Liver (tissue), 9 donors: Measurements from ENCODE around the gene RNASE7. TPM values are rescaled to one million over a fixed set of nuclear protein-coding genes. Genes with fewer than 3 reads are reported as not detected.

Source experiments
- DNase-seq: peaks from one replicate; pipeline ENCODE4 v3.0.0-alpha.2; 2017; ENCODE audit warnings: low spot score
- H3K27ac ChIP-seq, 2 donors: one replicate each; pipeline ENCODE4 v1.7.0; 2013; ENCODE audit warnings: inconsistent platforms in 2 of 2, low read length in 2 of 2, control low read depth in 1 of 2, low read depth in 1 of 2, mild to moderate bottlenecking in 1 of 2
- H3K27me3 ChIP-seq, 4 donors: one replicate each; pipeline versions ENCODE4 v1.6.1 to v1.7.0; 2013; ENCODE audit warnings: low read length in 3 of 4, inconsistent platforms in 1 of 4, mild to moderate bottlenecking in 1 of 4, moderate library complexity in 1 of 4; ENCODE audit not compliant: control insufficient read depth in 4 of 4, insufficient read depth in 4 of 4
- H3K36me3 ChIP-seq, 4 donors: one replicate each; pipeline versions ENCODE4 v1.6.1 to v1.7.0; 2013; ENCODE audit warnings: low read length in 3 of 4, mild to moderate bottlenecking in 3 of 4, low read depth in 1 of 4, moderate library complexity in 1 of 4; ENCODE audit not compliant: control insufficient read depth in 4 of 4, insufficient read depth in 3 of 4
- H3K4me1 ChIP-seq, 4 donors: one replicate each; pipeline versions ENCODE4 v1.6.1 to v1.7.0; 2013; ENCODE audit warnings: low read length in 3 of 4, mild to moderate bottlenecking in 3 of 4, moderate library complexity in 1 of 4; ENCODE audit not compliant: control insufficient read depth in 4 of 4, insufficient read depth in 4 of 4
- H3K4me3 ChIP-seq, 3 donors: one replicate each; pipeline versions ENCODE4 v1.6.1 to v1.7.0; 2013; ENCODE audit warnings: low read length in 3 of 3, control low read depth in 1 of 3, low read depth in 1 of 3, mild to moderate bottlenecking in 1 of 3
- H3K9ac ChIP-seq, 2 donors: one replicate each; pipeline ENCODE4 v1.7.0; 2013; ENCODE audit warnings: low read length in 2 of 2, mild to moderate bottlenecking in 2 of 2, moderate library complexity in 2 of 2, control low read depth in 1 of 2, low read depth in 1 of 2
- H3K9me3 ChIP-seq, 4 donors: one replicate each; pipeline versions ENCODE4 v1.6.1 to v1.7.0; 2013; ENCODE audit warnings: low read length in 3 of 4; ENCODE audit not compliant: control insufficient read depth in 4 of 4
- CTCF ChIP-seq: fragments of 150-350 bp; IDR thresholded peaks from 2 replicates; pipeline ENCODE4 v1.5.1; 2017; ENCODE audit warnings: improper control_type of control experiment, low read depth, low read length; ENCODE audit not compliant: missing input control
- EGR1 ChIP-seq, 2 donors: IDR thresholded peaks; 2 replicates each; pipeline ENCODE4 v1.6.1; 2016 to 2018; ENCODE audit warnings: antibody characterized with exemption in 2 of 2, low read depth in 2 of 2
- FOXA1 ChIP-seq: IDR thresholded peaks from 2 replicates; pipeline ENCODE4 v1.6.1; 2016; ENCODE audit warnings: antibody characterized with exemption
- FOXA2 ChIP-seq: IDR thresholded peaks from 2 replicates; pipeline ENCODE4 v1.6.1; 2016; ENCODE audit warnings: antibody characterized with exemption
- GABPA ChIP-seq, 2 donors: IDR thresholded peaks in 1 of 2; conservative IDR thresholded peaks in 1 of 2; 2 replicates each; pipeline ENCODE4 v1.6.1; 2016; ENCODE audit warnings: antibody characterized with exemption in 2 of 2, mild to moderate bottlenecking in 1 of 2, moderate library complexity in 1 of 2
- HNF4A ChIP-seq, 2 donors: conservative IDR thresholded peaks; 2 replicates each; pipeline ENCODE4 v1.6.1; 2016; ENCODE audit warnings: antibody characterized with exemption in 2 of 2, mild to moderate bottlenecking in 2 of 2
- HNF4G ChIP-seq: IDR thresholded peaks from 2 replicates; pipeline ENCODE4 v1.6.1; 2016; ENCODE audit warnings: antibody characterized with exemption
- JUND ChIP-seq, 2 donors: IDR thresholded peaks; 2 replicates each; pipeline ENCODE4 v1.6.1; 2016; ENCODE audit warnings: antibody characterized with exemption in 2 of 2
- MAX ChIP-seq: IDR thresholded peaks from 2 replicates; pipeline ENCODE4 v1.6.1; 2016; ENCODE audit warnings: antibody characterized with exemption
- NR2F2 ChIP-seq: IDR thresholded peaks from 2 replicates; pipeline ENCODE4 v1.6.1; 2016; ENCODE audit warnings: antibody characterized with exemption
- RAD21 ChIP-seq, 2 donors: IDR thresholded peaks; 2 replicates each; pipeline ENCODE4 v1.6.1; 2016; ENCODE audit warnings: antibody characterized with exemption in 2 of 2, mild to moderate bottlenecking in 2 of 2
- RXRA ChIP-seq, 2 donors: IDR thresholded peaks; 2 replicates each; pipeline ENCODE4 v1.6.1; 2017 to 2018; ENCODE audit warnings: antibody characterized with exemption in 2 of 2, mild to moderate bottlenecking in 1 of 2
- SP1 ChIP-seq: IDR thresholded peaks from 2 replicates; pipeline ENCODE4 v1.6.1; 2018; ENCODE audit warnings: antibody characterized with exemption, mild to moderate bottlenecking
- TAF1 ChIP-seq: conservative IDR thresholded peaks from 2 replicates; pipeline ENCODE4 v1.6.1; 2016; ENCODE audit warnings: antibody characterized with exemption, mild to moderate bottlenecking
- YY1 ChIP-seq: IDR thresholded peaks from 2 replicates; pipeline ENCODE4 v1.6.1; 2016; ENCODE audit warnings: antibody characterized with exemption, mild to moderate bottlenecking
- WGBS: extraction: QIAGEN DNeasy Blood & Tissue Kit; methylation state at CpG from one replicate; pipeline ENCODE4 v1.1.7; 2013; 5-methylcytosine and 5-hydroxymethylcytosine counted together
- polyA plus RNA-seq, 2 donors: library from polyadenylated mRNA; stranded (reverse) in 1 of 2; unstranded in 1 of 2; fragments of 200-250 nt in 1 of 2; fragments of >200 nt in 1 of 2; fragmentation: Nextera tagmentation in 1 of 2; extraction: Ambion mirVana in 1 of 2; gene quantifications; one replicate each; pipeline versions ENCODE4 v1.2.1 to v1.2.3, GENCODE V29; 2013 to 2015
- total RNA-seq, 2 donors: library from RNA; depleted of rRNA; stranded (reverse); fragments of >200 nt; gene quantifications; one replicate each; pipeline ENCODE4 v1.2.3, GENCODE V29; 2014
- TF ChIP-seq, protein P1 (sequence below): IDR thresholded peaks from 2 replicates; pipeline ENCODE4 v1.6.1; 2016; ENCODE audit warnings: antibody characterized with exemption, mild to moderate bottlenecking
- TF ChIP-seq, protein P2 (sequence below): IDR thresholded peaks from 2 replicates; pipeline ENCODE4 v1.6.1; 2016; ENCODE audit warnings: antibody characterized with exemption
- TF ChIP-seq, protein P3 (sequence below): IDR thresholded peaks from 2 replicates; pipeline ENCODE4 v1.6.1; 2016; ENCODE audit warnings: antibody characterized with exemption
- donor health status: healthy.
- donor health status: healthy.
- donor health status: healthy.
- donor health status: healthy.
- donor health status: healthy.

The RNASE7 gene
- total and polyA plus RNA-seq, 4 donors: 0.11 to 0.33 (median 0.12) TPM; not detected in 1

GRCh38 chr14:21047378-21047781 lies 5.2 kb downstream of the RNASE7 start:
- no peak for DNase-seq
- TF ChIP-seq, protein P1, sequence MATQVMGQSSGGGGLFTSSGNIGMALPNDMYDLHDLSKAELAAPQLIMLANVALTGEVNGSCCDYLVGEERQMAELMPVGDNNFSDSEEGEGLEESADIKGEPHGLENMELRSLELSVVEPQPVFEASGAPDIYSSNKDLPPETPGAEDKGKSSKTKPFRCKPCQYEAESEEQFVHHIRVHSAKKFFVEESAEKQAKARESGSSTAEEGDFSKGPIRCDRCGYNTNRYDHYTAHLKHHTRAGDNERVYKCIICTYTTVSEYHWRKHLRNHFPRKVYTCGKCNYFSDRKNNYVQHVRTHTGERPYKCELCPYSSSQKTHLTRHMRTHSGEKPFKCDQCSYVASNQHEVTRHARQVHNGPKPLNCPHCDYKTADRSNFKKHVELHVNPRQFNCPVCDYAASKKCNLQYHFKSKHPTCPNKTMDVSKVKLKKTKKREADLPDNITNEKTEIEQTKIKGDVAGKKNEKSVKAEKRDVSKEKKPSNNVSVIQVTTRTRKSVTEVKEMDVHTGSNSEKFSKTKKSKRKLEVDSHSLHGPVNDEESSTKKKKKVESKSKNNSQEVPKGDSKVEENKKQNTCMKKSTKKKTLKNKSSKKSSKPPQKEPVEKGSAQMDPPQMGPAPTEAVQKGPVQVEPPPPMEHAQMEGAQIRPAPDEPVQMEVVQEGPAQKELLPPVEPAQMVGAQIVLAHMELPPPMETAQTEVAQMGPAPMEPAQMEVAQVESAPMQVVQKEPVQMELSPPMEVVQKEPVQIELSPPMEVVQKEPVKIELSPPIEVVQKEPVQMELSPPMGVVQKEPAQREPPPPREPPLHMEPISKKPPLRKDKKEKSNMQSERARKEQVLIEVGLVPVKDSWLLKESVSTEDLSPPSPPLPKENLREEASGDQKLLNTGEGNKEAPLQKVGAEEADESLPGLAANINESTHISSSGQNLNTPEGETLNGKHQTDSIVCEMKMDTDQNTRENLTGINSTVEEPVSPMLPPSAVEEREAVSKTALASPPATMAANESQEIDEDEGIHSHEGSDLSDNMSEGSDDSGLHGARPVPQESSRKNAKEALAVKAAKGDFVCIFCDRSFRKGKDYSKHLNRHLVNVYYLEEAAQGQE: no peak
- TF ChIP-seq GABPA (IDR thresholded peaks at IDR 0.05 in 1 of 2, conservative IDR thresholded peaks at IDR 0.05 in 1 of 2) (no peak), RAD21 (IDR thresholded peaks at IDR 0.05) (peak; percentile 7 to 27), SP1 (peak; percentile 50), EGR1 (IDR thresholded peaks at IDR 0.05; ENCODE audit: low read depth in 2 of 2) (no peak), HNF4A (conservative IDR thresholded peaks at IDR 0.05) (peak; percentile 54 to 67), FOXA1 (no peak), CTCF (no peak), TAF1 (no peak), FOXA2 (no peak), YY1 (peak; percentile 16), NR2F2 (no peak), RXRA (IDR thresholded peaks at IDR 0.05) (peak; percentile 69 to 77), HNF4G (no peak), JUND (IDR thresholded peaks at IDR 0.05) (peak in 1 of 2 donors; percentile 71), MAX (peak; percentile 61)
- TF ChIP-seq, protein P2, sequence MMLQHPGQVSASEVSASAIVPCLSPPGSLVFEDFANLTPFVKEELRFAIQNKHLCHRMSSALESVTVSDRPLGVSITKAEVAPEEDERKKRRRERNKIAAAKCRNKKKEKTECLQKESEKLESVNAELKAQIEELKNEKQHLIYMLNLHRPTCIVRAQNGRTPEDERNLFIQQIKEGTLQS: peak; percentile 35
- TF ChIP-seq, protein P3, sequence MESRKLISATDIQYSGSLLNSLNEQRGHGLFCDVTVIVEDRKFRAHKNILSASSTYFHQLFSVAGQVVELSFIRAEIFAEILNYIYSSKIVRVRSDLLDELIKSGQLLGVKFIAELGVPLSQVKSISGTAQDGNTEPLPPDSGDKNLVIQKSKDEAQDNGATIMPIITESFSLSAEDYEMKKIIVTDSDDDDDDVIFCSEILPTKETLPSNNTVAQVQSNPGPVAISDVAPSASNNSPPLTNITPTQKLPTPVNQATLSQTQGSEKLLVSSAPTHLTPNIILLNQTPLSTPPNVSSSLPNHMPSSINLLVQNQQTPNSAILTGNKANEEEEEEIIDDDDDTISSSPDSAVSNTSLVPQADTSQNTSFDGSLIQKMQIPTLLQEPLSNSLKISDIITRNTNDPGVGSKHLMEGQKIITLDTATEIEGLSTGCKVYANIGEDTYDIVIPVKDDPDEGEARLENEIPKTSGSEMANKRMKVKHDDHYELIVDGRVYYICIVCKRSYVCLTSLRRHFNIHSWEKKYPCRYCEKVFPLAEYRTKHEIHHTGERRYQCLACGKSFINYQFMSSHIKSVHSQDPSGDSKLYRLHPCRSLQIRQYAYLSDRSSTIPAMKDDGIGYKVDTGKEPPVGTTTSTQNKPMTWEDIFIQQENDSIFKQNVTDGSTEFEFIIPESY: no peak
- H3K9me3 ChIP-seq: no peaks in the 10 kb centered on the region
- H3K4me1 ChIP-seq: peaks cover 27 to 72% (median 48%) of the 10 kb centered on the region in 4 donors
- no peaks in the 10 kb centered on the region for H3K36me3 ChIP-seq
- H3K4me3 ChIP-seq: no peak overlapping the region
- H3K27me3 ChIP-seq: no peaks in the 10 kb centered on the region
- WGBS: 63% methylated on average over 2 of the region's 2 CpGs
- H3K9ac ChIP-seq: no peak overlapping the region
- H3K27ac ChIP-seq: peak overlapping the region; percentile 31 to 39
